ENCODE results near the gene RFX3. TPM values are rescaled to one million over a fixed set of nuclear protein-coding genes. Genes with fewer than 3 reads are reported as not detected.

RFX3 gene
- total and polyA plus RNA-seq, 3 donors from 2014 or later: 29.7 to 45.3 (median 30.7) TPM

DNA sequence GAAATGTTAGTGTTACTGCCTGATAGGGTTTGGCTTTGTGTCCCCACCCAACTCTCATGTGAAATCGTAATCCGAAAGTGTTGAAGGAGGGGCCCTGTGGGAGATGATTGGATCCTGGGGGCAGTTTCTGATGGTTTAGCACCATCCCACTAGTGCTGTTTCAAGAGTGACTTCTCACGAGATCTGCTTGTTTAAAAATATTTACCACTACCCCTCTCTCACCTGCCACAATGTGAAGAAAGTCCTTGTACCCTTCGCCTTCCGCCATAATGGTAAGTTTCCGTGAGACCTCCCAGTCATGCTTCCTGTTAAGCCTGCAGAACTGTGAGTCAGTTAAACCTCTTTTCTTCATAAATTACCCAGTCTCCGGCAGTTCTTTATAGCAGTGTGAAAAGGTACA, 2.6 kb upstream of the RFX3 start:
- Histone ChIP-seq H3K36me3 (ENCODE audit: low read depth, missing control alignments) (no peaks in the 10 kb centered on the region), H3K4me1 (peaks cover 14% of the 10 kb centered on the region), H3K27ac (no peak overlapping the region), H3K9me3 (no peaks in the 10 kb centered on the region), H3K4me3 (no peak overlapping the region), H3K27me3 (no peaks in the 10 kb centered on the region)
- TF ChIP-seq POLR2A (IDR thresholded peaks at IDR 0.05) (no peak), CTCF (IDR thresholded peaks at IDR 0.05) (no peak)
- intact Hi-C loops (cut with DNase I; ENCODE audit: low total_unique reads): no loop called here
- DNase-seq: no peak
- 75 to 81% methylated on average over 7 of the region's 7 CpGs for WGBS, 2 donors

GRCh38 chr9:3526997-3527940, 1.5 kb upstream of the RFX3 start:
- H3K4me1 ChIP-seq: peaks cover 14% of the 10 kb centered on the region
- peak overlapping the region; percentile 66 to 98 for H3K4me3 ChIP-seq
- no peaks in the 10 kb centered on the region for H3K36me3 ChIP-seq (ENCODE audit: low read depth, missing control alignments)
- 14 to 18% methylated on average over 18 to 19 of the region's 19 CpGs for WGBS, 2 donors
- H3K9me3 ChIP-seq: no peaks in the 10 kb centered on the region
- H3K27ac ChIP-seq: peak overlapping the region; percentile 99
- intact Hi-C loops (cut with DNase I; ENCODE audit: low total_unique reads): no loop called here
- no peaks in the 10 kb centered on the region for H3K27me3 ChIP-seq
- DNase-seq: no peak
- TF ChIP-seq CTCF (IDR thresholded peaks at IDR 0.05): no peak

DNA sequence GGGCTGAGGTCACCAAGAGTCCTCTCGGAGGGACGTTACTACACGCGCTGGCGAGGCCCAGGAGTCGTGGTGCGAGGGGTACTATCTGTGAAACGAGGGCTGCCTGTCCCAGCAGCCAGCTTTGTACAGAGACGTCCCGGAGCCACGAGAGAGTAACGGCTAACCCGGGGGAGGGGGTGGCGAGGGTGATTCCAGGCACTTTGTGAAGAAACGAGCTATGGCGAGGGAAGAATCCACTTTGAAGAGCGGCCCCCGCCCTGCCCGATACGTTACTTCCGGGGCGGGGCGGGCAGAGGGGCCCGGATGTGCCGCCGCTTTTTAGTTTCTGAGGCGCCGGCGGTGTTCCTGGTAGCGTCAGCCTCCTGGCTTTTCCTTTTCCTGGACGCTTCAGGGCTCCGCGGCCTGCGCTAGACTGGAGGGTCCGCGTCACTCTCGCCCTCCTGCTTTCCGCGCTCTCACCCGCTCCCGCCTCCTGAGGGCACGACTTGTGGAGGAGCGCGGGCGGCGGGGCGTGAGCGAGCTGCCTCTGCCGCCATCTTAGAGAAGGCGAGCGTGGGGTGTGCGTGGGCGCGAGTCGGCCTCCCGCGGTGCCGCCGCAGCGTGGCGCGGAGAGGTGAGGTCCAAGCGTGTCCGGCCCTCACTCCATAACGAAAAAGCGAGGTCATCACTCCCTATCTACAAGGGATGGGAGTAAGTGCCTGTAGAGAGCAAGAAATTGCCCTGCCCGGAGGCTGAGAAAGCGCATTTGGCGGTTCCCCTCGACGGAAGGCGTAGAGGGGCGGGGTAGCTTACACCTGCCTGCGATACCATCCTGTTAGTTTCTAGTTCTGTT, 580 bp upstream of the RFX3 start:
- Histone ChIP-seq H3K4me3 (peak overlapping the region; percentile 66 to 98), H3K9me3 (no peaks in the 10 kb centered on the region), H3K27ac (peak overlapping the region; percentile 99), H3K36me3 (ENCODE audit: low read depth, missing control alignments) (no peaks in the 10 kb centered on the region), H3K27me3 (no peaks in the 10 kb centered on the region), H3K4me1 (peaks cover 14% of the 10 kb centered on the region)
- intact Hi-C loops (cut with DNase I; ENCODE audit: low total_unique reads): no loop called here
- TF ChIP-seq CTCF (IDR thresholded peaks at IDR 0.05) (no peak), POLR2A (IDR thresholded peaks at IDR 0.05) (peak; percentile 38)
- DNase-seq: peak; percentile 92
- WGBS, 2 donors: 0 to 1% methylated on average over 19 to 72 of the region's 74 CpGs

- Histone ChIP-seq H3K27me3 (no peaks in the 10 kb centered on the region), H3K4me1 (peaks cover 14% of the 10 kb centered on the region), H3K36me3 (ENCODE audit: low read depth, missing control alignments) (no peaks in the 10 kb centered on the region), H3K27ac (peak overlapping the region; percentile 99), H3K9me3 (no peaks in the 10 kb centered on the region), H3K4me3 (peak overlapping the region; percentile 66 to 98)
- WGBS, 2 donors: 0 to 1% methylated on average over 20 to 43 of the region's 43 CpGs
- DNase-seq: no peak
- intact Hi-C loops (cut with DNase I; ENCODE audit: low total_unique reads): no loop called here
- TF ChIP-seq CTCF (IDR thresholded peaks at IDR 0.05) (no peak), POLR2A (IDR thresholded peaks at IDR 0.05) (no peak)
Observed at GRCh38 chr9:3525096-3525835, 535 bp downstream of the RFX3 start.
